PC-9 (cell line): ENCODE data around the gene FOSB.

Experiments
- CTCF ChIP-seq: fragments of 200-600 bp; sonication (generic); conservative IDR thresholded peaks from 2 replicates; pipeline ENCODE4 v1.6.1; 2017; ENCODE audit warnings: mixed run types, antibody characterized with exemption, mild to moderate bottlenecking, moderate library complexity
- EZH2 ChIP-seq: fragments of 200-600 bp; sonication (generic); IDR thresholded peaks from 2 replicates; pipeline ENCODE4 v1.8.0; 2017; ENCODE audit warnings: antibody characterized with exemption, low read depth

GRCh38 chr19:45455707-45456499, 11.9 kb upstream of the FOSB start:
- TF ChIP-seq CTCF, result no peak
- no peak for TF ChIP-seq EZH2
